ENCODE measurements around the gene KBTBD3.
"Not testable (repeated sequence)": the region's sequence is repeated elsewhere in the genome, so short reads cannot be mapped to it uniquely, and the experiment has no call there.

Gene KBTBD3

DNA sequence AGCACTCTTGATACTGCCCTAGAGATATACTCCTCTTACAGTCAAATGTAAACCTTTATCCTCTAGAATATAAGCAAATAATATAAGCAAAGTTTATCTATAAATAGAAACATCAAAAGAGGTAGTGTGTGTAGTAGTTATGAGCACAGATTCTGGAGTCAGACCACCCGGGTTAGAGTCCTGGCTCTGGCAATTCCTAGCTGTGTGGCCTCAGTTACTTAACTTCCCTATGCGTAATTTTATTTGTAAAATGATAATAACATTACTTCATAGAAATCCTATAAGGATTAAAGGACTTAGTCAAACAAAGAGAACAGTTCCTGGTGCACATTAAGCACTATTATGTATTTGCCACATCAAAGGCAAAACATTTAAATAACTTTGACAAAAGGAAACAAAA, 62.1 kb downstream of the KBTBD3 start:
- Histone ChIP-seq H3K4me1 (ENCODE audit: control insufficient read depth, insufficient read depth, low read length) (no peaks in the 10 kb centered on the region), H3K27ac (ENCODE audit: low read depth, low read length) (no peak overlapping the region), H3K27me3 (ENCODE audit: control insufficient read depth, insufficient read depth, low read length) (no peaks in the 10 kb centered on the region), H3K9ac (ENCODE audit: low read length) (no peak overlapping the region), H3K4me3 (ENCODE audit: low read length) (no peak overlapping the region), H3K36me3 (ENCODE audit: control insufficient read depth, insufficient read depth, low read length) (no peaks in the 10 kb centered on the region)

DNA sequence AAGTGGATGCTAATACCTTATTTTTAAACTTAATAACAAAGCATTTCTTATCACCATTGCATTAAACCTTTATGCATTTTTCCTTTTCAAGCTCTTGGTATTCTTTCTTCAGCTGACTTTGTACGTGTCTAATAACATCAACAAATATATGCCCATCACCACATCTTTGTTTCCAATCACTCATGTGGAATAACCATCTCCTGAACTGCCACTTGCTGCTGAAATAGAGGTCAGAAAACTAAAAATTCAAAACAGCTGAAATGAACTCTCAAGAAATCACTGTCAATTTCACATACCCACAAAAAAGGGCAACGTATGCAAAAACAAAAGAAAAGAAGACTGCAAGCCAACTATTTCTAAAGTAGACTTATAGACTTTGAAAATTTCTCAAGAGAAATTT, 62.5 kb downstream of the KBTBD3 start:
- H3K4me1 ChIP-seq (ENCODE audit: control insufficient read depth, insufficient read depth, low read length) = no peaks in the 10 kb centered on the region
- peaks cover 2% of the 10 kb centered on the region for H3K36me3 ChIP-seq (ENCODE audit: control insufficient read depth, insufficient read depth, low read length)

DNA sequence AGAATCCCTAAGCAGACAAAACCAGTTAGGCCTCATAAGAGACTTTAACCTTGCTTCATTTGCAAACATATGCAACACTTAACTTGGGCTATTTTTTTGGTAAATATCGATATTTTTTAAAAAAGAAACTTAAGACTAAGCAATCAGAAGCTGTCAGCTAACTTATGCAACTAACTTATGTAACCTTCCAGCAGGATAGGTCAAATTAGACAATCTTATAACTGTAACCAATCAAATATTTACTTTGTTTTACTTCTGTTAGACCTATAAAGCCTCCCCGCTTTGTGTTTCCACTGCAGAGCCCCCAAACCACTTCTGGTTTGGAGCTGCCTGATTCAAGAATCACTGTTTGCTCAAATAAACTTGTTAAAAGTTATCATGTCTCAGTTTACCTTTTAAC, 63.1 kb downstream of the KBTBD3 start:
- no peak overlapping the region for H3K4me3 ChIP-seq (ENCODE audit: low read length)
- no peaks in the 10 kb centered on the region for H3K4me1 ChIP-seq (ENCODE audit: control insufficient read depth, insufficient read depth, low read length)
- H3K9ac ChIP-seq (ENCODE audit: low read length) = no peak overlapping the region
- H3K36me3 ChIP-seq (ENCODE audit: control insufficient read depth, insufficient read depth, low read length) = peaks cover 6% of the 10 kb centered on the region
- H3K27ac ChIP-seq (ENCODE audit: low read depth, low read length) = no peak overlapping the region
- H3K27me3 ChIP-seq (ENCODE audit: control insufficient read depth, insufficient read depth, low read length) = no peaks in the 10 kb centered on the region

More for the DNA sequence above, 62.5 kb downstream of the KBTBD3 start:
- no peak overlapping the region for H3K9ac ChIP-seq (ENCODE audit: low read length)
- no peak overlapping the region for H3K27ac ChIP-seq (ENCODE audit: low read depth, low read length)
- no peak overlapping the region for H3K4me3 ChIP-seq (ENCODE audit: low read length)
- no peaks in the 10 kb centered on the region for H3K27me3 ChIP-seq (ENCODE audit: control insufficient read depth, insufficient read depth, low read length)

DNA sequence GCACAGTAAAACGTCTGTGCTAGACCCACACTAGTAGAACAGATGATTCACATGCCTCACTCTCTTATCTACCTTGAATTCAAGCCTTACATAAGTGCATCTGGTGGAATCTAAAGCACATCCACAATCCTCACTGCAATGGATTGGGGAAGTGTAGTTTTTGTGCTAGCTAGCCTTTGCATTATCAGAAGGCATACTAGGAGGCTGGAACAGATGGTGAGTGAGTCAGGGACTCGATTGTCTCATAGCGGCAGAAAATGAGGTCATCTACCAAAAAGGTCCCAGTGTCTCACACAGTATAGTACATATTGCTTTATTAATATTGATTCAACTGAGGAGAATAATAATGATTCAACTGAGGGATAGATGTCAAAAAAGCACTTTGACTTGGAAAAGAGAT, 64.4 kb downstream of the KBTBD3 start:
- H3K27ac ChIP-seq (ENCODE audit: low read depth, low read length) = no peak overlapping the region
- no peak overlapping the region for H3K9ac ChIP-seq (ENCODE audit: low read length)
- no peaks in the 10 kb centered on the region for H3K27me3 ChIP-seq (ENCODE audit: control insufficient read depth, insufficient read depth, low read length)
- H3K4me1 ChIP-seq (ENCODE audit: control insufficient read depth, insufficient read depth, low read length) = no peaks in the 10 kb centered on the region
- no peak overlapping the region for H3K4me3 ChIP-seq (ENCODE audit: low read length)
- H3K36me3 ChIP-seq (ENCODE audit: control insufficient read depth, insufficient read depth, low read length) = peaks cover 6% of the 10 kb centered on the region

DNA sequence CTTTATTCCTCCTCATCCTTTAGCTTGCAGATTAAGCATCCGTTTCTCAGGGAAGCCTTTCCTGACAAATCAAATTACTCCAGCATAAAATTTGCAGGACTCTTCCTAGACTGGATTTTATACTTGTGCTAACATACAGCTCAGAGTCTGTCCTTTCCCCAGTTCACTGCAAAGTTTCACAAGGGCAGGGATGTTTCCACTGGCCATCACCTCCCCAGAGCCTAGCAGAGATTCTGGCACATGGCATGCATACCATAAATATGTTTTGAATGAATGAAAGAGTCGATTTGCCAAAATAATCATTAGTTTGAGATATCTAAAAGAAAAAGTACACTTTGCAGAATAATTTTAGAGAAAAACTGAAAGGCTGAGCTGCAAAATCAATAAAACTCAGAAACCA, 65.7 kb downstream of the KBTBD3 start:
- no peak overlapping the region for H3K9ac ChIP-seq (ENCODE audit: low read length)
- peaks cover 6% of the 10 kb centered on the region for H3K36me3 ChIP-seq (ENCODE audit: control insufficient read depth, insufficient read depth, low read length)
- no peaks in the 10 kb centered on the region for H3K4me1 ChIP-seq (ENCODE audit: control insufficient read depth, insufficient read depth, low read length)
- H3K27me3 ChIP-seq (ENCODE audit: control insufficient read depth, insufficient read depth, low read length) = no peaks in the 10 kb centered on the region
- no peak overlapping the region for H3K27ac ChIP-seq (ENCODE audit: low read depth, low read length)
- no peak overlapping the region for H3K4me3 ChIP-seq (ENCODE audit: low read length)

DNA sequence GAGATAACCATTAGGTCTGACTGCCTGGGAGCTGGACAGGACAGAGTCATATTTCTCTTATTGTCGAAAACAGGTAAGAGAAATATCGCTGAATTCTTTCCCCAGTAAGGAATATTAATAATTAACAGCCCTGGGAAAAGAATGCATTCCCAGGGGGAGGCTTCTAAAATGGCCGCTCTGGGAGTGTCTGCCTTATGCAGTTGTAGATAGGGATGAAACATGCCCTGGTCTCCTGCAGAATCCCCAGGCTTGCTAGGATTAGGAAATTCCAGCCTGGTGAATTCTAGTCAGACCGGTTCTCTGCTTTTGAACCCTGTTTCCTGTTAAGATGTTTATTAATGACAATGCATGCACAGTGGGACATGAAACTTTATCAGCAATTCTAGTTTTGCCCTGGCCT, 74.1 kb downstream of the KBTBD3 start:
- H3K4me3 ChIP-seq (ENCODE audit: low read length); H3K4me1 ChIP-seq (ENCODE audit: control insufficient read depth, insufficient read depth, low read length); H3K36me3 ChIP-seq (ENCODE audit: control insufficient read depth, insufficient read depth, low read length); H3K9ac ChIP-seq (ENCODE audit: low read length); H3K27me3 ChIP-seq (ENCODE audit: control insufficient read depth, insufficient read depth, low read length); H3K27ac ChIP-seq (ENCODE audit: low read depth, low read length): not testable (repeated sequence)

DNA sequence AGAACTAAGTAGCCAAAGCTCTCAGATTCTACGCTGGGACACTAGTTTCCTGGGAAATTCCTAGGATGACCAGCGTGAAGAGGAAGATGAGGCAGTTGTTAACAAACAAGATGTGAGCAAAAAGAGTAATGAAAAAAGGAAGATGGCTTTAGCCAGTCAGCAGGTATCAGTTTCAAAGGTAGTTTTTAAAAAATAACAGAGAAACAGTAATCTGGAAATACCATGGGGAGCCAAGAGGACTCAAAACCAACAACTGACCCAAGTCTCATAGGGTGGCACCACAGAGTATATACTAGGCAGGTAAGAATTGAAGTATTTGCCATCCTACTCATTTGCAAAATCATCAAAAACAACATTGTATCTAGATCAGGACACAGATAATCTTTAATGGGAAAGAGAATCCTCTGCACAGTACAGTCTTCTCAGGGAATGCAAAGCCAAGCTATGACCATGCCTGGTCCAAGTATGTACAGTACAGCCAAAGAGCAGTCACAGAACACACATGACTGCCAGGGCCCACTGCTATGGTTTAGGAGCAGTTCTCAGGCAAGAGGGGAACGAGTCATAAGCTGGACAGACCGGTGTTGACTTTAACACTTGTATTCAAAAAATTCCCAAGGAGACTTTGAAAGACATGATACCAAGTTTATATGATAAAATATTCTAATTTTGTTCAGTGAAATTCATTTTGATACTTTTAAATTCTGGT, 75.7 kb downstream of the KBTBD3 start:
- H3K4me1 ChIP-seq (ENCODE audit: control insufficient read depth, insufficient read depth, low read length) = no peaks in the 10 kb centered on the region
- no peak overlapping the region for H3K9ac ChIP-seq (ENCODE audit: low read length)
- H3K4me3 ChIP-seq (ENCODE audit: low read length) = no peak overlapping the region
- no peaks in the 10 kb centered on the region for H3K27me3 ChIP-seq (ENCODE audit: control insufficient read depth, insufficient read depth, low read length)
- no peak overlapping the region for H3K27ac ChIP-seq (ENCODE audit: low read depth, low read length)
- no peaks in the 10 kb centered on the region for H3K36me3 ChIP-seq (ENCODE audit: control insufficient read depth, insufficient read depth, low read length)
